GF-D8 (cell line): Measurements from ENCODE around the gene MINAR1.

Experiments used
- DNase-seq: peaks from one replicate; lab custom pipeline; 2025; lab: John Stamatoyannopoulos, UW

Gene MINAR1

GRCh38 chr15:79463043-79463780, 31.1 kb downstream of the MINAR1 start:
- DNase-seq = no peak

GRCh38 chr15:79463781-79464270, 31.7 kb downstream of the MINAR1 start:
- DNase-seq = no peak

GRCh38 chr15:79466488-79466887, 34.4 kb downstream of the MINAR1 start:
- no peak for DNase-seq

GRCh38 chr15:79467865-79468586, 35.9 kb downstream of the MINAR1 start:
- no peak for DNase-seq

GRCh38 chr15:79472446-79472845, 40.3 kb downstream of the MINAR1 start:
- DNase-seq = no peak

- no peak for DNase-seq
These were observed 42.1 kb downstream of the MINAR1 start for GRCh38 chr15:79474252-79474651.

GRCh38 chr15:79475306-79475705, 43.2 kb downstream of the MINAR1 start:
- no peak for DNase-seq

GRCh38 chr15:79478108-79478507, 46.0 kb downstream of the MINAR1 start:
- no peak for DNase-seq

- no peak for DNase-seq
These were observed 47.5 kb downstream of the MINAR1 start for GRCh38 chr15:79479616-79480015.

GRCh38 chr15:79481793-79482192, 49.7 kb downstream of the MINAR1 start:
- DNase-seq = no peak
